ENCODE results near the gene ESPN.

ESPN gene

GRCh38 chr1:6424619-6425593 is at the start of gene ESPN:
Gene ESPN (plus strand): TSS chr1:6424776. CDS start chr1:6424956, 180 bp downstream.
- peak; percentile 34 for DNase-seq (ENCODE audit: low read depth)
- no peak within 1 kb of the TSS for H3K4me3 ChIP-seq (ENCODE audit: low read depth, low read length)
- TF ChIP-seq MYC (IDR thresholded peaks at IDR 0.05; ENCODE audit: low read depth, low read length): no peak
- TF ChIP-seq POLR2A (IDR thresholded peaks at IDR 0.05; ENCODE audit: extremely low read depth, insufficient read length): no peak
- TF ChIP-seq, protein P1, sequence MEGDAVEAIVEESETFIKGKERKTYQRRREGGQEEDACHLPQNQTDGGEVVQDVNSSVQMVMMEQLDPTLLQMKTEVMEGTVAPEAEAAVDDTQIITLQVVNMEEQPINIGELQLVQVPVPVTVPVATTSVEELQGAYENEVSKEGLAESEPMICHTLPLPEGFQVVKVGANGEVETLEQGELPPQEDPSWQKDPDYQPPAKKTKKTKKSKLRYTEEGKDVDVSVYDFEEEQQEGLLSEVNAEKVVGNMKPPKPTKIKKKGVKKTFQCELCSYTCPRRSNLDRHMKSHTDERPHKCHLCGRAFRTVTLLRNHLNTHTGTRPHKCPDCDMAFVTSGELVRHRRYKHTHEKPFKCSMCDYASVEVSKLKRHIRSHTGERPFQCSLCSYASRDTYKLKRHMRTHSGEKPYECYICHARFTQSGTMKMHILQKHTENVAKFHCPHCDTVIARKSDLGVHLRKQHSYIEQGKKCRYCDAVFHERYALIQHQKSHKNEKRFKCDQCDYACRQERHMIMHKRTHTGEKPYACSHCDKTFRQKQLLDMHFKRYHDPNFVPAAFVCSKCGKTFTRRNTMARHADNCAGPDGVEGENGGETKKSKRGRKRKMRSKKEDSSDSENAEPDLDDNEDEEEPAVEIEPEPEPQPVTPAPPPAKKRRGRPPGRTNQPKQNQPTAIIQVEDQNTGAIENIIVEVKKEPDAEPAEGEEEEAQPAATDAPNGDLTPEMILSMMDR (IDR thresholded peaks at IDR 0.05; ENCODE audit: low read depth, low read length): no peak

DNA sequence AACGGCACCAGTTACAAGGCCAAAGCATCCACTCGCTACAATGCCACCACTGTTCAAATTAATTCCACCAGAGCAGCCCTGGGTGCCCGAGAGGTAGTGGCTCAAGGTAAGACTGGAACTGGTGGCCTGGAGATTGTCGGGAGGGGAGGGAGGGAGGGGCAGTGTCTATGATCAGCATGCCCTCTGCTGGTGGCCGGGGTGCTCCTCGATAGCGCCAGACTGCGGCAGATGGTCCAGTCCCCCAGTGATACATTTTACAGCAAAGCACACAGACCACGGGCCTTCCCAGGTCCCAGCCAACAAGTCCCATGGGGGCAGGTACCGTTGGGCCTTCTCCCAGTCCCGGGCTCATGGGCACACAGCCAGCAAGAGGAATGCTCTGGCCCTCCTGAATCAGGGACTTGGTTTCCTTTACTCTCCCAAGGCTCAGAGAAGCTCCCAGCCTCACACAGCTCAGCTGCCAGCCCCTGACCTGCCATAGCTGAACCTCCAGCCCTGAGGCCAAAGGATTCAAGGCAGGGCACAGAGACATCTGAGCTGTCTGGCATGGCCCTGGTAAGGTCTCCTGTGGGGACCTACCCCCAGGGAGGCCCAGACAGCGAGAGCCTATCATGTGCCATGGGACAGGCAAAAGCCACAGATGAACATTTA is 46.4 kb upstream of the ESPN start:
- H3K4me3 ChIP-seq (ENCODE audit: low read depth, low read length): no peak overlapping the region
- TF ChIP-seq, protein P1 (IDR thresholded peaks at IDR 0.05; ENCODE audit: low read depth, low read length): peak; percentile 23
- no peak for TF ChIP-seq POLR2A (IDR thresholded peaks at IDR 0.05; ENCODE audit: extremely low read depth, insufficient read length)
- no peak for TF ChIP-seq MYC (IDR thresholded peaks at IDR 0.05; ENCODE audit: low read depth, low read length)
- TF ChIP-seq, protein P2, sequence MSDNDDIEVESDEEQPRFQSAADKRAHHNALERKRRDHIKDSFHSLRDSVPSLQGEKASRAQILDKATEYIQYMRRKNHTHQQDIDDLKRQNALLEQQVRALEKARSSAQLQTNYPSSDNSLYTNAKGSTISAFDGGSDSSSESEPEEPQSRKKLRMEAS (IDR thresholded peaks at IDR 0.05; ENCODE audit: low read depth, low read length): no peak
- DNase-seq (ENCODE audit: low read depth): peak; percentile 34

DNA sequence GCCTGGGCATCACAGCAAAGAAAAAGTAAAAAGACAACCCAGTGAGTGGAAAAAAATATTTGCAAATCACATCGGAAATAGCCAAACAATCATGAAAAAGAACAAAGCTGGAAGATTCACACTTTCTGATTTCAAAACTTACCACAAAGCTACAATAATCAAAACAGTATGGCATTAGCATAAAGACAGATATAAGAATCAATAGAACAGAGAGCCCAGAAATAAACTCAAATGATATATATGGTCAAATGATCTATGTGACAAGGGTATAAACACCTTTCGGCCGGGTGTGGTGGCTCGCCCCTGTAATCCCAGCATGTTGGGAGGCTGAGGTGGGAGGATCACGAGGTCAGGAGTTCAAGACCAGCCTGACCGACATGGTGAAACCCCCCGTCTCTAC is 44.5 kb upstream of the ESPN start:
- no peak for DNase-seq (ENCODE audit: low read depth)
- H3K4me3 ChIP-seq (ENCODE audit: low read depth, low read length): no peak overlapping the region
- TF ChIP-seq POLR2A (IDR thresholded peaks at IDR 0.05; ENCODE audit: extremely low read depth, insufficient read length) (no peak), MYC (IDR thresholded peaks at IDR 0.05; ENCODE audit: low read depth, low read length) (no peak)
- TF ChIP-seq, protein P1 (IDR thresholded peaks at IDR 0.05; ENCODE audit: low read depth, low read length): no peak
- TF ChIP-seq, protein P2 (IDR thresholded peaks at IDR 0.05; ENCODE audit: low read depth, low read length): no peak

DNA sequence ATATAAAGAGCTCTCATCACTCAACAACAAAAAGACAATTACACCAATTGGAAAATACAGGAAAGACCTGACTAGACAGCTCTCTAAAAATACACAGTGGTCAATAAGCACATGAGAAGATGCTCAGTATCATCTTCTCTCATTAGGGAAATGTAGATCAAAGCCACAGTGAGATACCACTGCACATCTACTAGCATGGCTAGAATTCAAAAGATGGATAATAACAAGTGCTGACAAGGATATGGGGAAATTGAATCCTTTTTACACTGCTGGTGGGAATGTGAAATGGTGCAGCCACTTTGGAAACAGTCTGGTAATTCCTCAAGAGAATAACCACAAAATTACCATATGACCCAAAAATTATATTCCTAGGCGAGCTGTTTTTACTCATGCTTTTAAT is 40.4 kb upstream of the ESPN start:
- no peak overlapping the region for H3K4me3 ChIP-seq (ENCODE audit: low read depth, low read length)
- TF ChIP-seq, protein P2 (IDR thresholded peaks at IDR 0.05; ENCODE audit: low read depth, low read length): no peak
- TF ChIP-seq, protein P1 (IDR thresholded peaks at IDR 0.05; ENCODE audit: low read depth, low read length): no peak
- no peak for TF ChIP-seq MYC (IDR thresholded peaks at IDR 0.05; ENCODE audit: low read depth, low read length)
- TF ChIP-seq POLR2A (IDR thresholded peaks at IDR 0.05; ENCODE audit: extremely low read depth, insufficient read length): no peak
- DNase-seq (ENCODE audit: low read depth): no peak

DNA sequence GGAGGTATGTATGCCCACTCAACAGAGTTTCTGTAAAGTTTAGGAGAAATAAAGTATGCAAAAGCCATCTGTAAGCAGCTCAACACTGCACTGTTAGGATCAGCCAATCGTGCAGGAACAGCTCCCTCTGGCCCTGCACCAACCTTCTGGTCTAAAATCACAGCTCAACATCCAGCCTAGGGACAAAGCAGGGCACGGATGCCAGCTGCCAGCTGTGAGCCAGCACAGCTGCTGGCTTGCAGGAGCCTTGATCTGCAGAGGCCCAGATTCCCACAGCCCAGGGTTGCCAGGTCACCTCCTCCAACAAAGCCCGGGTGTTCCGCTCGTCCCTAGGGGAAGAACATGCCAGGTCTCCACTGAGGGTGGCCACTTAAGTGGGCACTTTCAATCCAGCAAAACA is 39.6 kb upstream of the ESPN start:
- DNase-seq (ENCODE audit: low read depth): no peak
- TF ChIP-seq, protein P1 (IDR thresholded peaks at IDR 0.05; ENCODE audit: low read depth, low read length): no peak
- TF ChIP-seq MYC (IDR thresholded peaks at IDR 0.05; ENCODE audit: low read depth, low read length): no peak
- TF ChIP-seq POLR2A (IDR thresholded peaks at IDR 0.05; ENCODE audit: extremely low read depth, insufficient read length): no peak
- TF ChIP-seq, protein P2 (IDR thresholded peaks at IDR 0.05; ENCODE audit: low read depth, low read length): no peak
- H3K4me3 ChIP-seq (ENCODE audit: low read depth, low read length): no peak overlapping the region
